IMR-90 (cell line): ENCODE measurements around the gene FAM200C. TPM values are rescaled to one million over a fixed set of nuclear protein-coding genes. Genes with fewer than 3 reads are reported as not detected.

Source experiments
- ATAC-seq: fragments of 200-7000 bp; cut with Tn5 transposase; 2 replicates; pipeline ENCODE4 v1.9.1; 2020; ENCODE audit warnings: low read depth, mild to moderate bottlenecking, moderate library complexity
- BruUV-seq: library from RNA; stranded (reverse); fragments of 400-500 nt; replicated peaks from 2 replicates; lab custom pipeline; 2021; lab: Mats Ljungman, UMichigan
- CTCF ChIA-PET: fragments of 300-600 bp; formaldehyde crosslinking; extraction: SDS; loops from one replicate; lab custom pipeline; 2021; ENCODE audit warnings: antibody characterized with exemption; lab: Yijun Ruan, JAX
- POLR2A ChIA-PET: fragments of 300-600 bp; sonication (Branson Sonifier 250); formaldehyde crosslinking; loops from one replicate; lab custom pipeline; 2022; ENCODE audit warnings: antibody characterized with exemption; ENCODE audit not compliant: unreplicated experiment; lab: Charles Lee
- DNase-seq: peaks from one replicate; pipeline ENCODE4 v3.0.0; 2013
- H2AFZ ChIP-seq: replicated peaks from 2 replicates; pipeline ENCODE3; 2013; ENCODE audit warnings: low read length, mild to moderate bottlenecking; ENCODE audit not compliant: poor library complexity
- H2AK5ac ChIP-seq: 2 replicates; pipeline ENCODE4 v1.6.1; 2013; ENCODE audit warnings: low read depth, low read length, inconsistent platforms
- H2AK9ac ChIP-seq: replicated peaks from 2 replicates; pipeline ENCODE3; 2013; ENCODE audit warnings: mild to moderate bottlenecking, low read depth, low read length, moderate library complexity; ENCODE audit not compliant: poor library complexity
- H2BK120ac ChIP-seq: 2 replicates; pipeline ENCODE4 v1.6.1; 2013; ENCODE audit warnings: low read depth, low read length, inconsistent platforms
- H2BK15ac ChIP-seq: 3 replicates; pipeline ENCODE4 v1.6.1; 2013; ENCODE audit warnings: low read depth, low read length, inconsistent platforms
- H2BK20ac ChIP-seq: 2 replicates; pipeline ENCODE4 v1.6.1; 2013; ENCODE audit warnings: low read depth, mild to moderate bottlenecking, inconsistent platforms, low read length, moderate library complexity
- H2BK5ac ChIP-seq: 2 replicates; pipeline ENCODE4 v1.6.1; 2013; ENCODE audit warnings: mild to moderate bottlenecking, low read depth, low read length, inconsistent platforms; ENCODE audit not compliant: poor library complexity, severe bottlenecking
- H3K14ac ChIP-seq: replicated peaks from 2 replicates; pipeline ENCODE4 v1.6.1; 2013; ENCODE audit warnings: low read depth, low read length, inconsistent platforms
- H3K18ac ChIP-seq: 2 replicates; pipeline ENCODE4 v1.6.1; 2013; ENCODE audit warnings: low read depth, low read length, control low read depth
- H3K23ac ChIP-seq: 2 replicates; pipeline ENCODE4 v1.6.1; 2013; ENCODE audit warnings: low read depth, low read length, inconsistent platforms
- H3K27ac ChIP-seq: 2 replicates; pipeline ENCODE4 v1.5.1; 2013; ENCODE audit warnings: mild to moderate bottlenecking, control low read depth, low read length; ENCODE audit not compliant: insufficient read depth
- H3K27me3 ChIP-seq: 2 replicates; pipeline ENCODE4 v1.6.1; 2013; ENCODE audit warnings: low read length; ENCODE audit not compliant: control insufficient read depth, insufficient read depth
- H3K36me3 ChIP-seq: 2 replicates; pipeline ENCODE4 v1.6.1; 2013; ENCODE audit warnings: low read length, mixed read lengths; ENCODE audit not compliant: control insufficient read depth, insufficient read depth
- H3K4ac ChIP-seq: 2 replicates; pipeline ENCODE4 v1.6.1; 2013; ENCODE audit warnings: low read depth, low read length, inconsistent platforms
- H3K4me1 ChIP-seq: 2 replicates; pipeline ENCODE4 v1.6.1; 2013; ENCODE audit warnings: low read length, mixed read lengths; ENCODE audit not compliant: control insufficient read depth, insufficient read depth
- H3K4me2 ChIP-seq: 2 replicates; pipeline ENCODE4 v1.6.1; 2013; ENCODE audit warnings: low read depth, mild to moderate bottlenecking, control low read depth, low read length, moderate library complexity
- H3K4me3 ChIP-seq: 2 replicates; pipeline ENCODE4 v1.5.1; 2013; ENCODE audit warnings: low read depth, mild to moderate bottlenecking, control low read depth, low read length, moderate library complexity; ENCODE audit not compliant: insufficient read depth
- H3K56ac ChIP-seq: 2 replicates; pipeline ENCODE4 v1.6.1; 2013; ENCODE audit warnings: low read length, inconsistent platforms; ENCODE audit not compliant: insufficient read depth; ENCODE audit errors: extremely low read depth
- H3K79me1 ChIP-seq, 2 experiments: 2 replicates each; pipeline ENCODE4 v1.6.1; 2013; ENCODE audit warnings: low read length in 2 of 2, inconsistent platforms in 1 of 2, low read depth in 1 of 2
- H3K9ac ChIP-seq: 2 replicates; pipeline ENCODE4 v1.6.1; 2013; ENCODE audit warnings: low read depth, low read length, control low read depth
- H3K9me1 ChIP-seq: 2 replicates; pipeline ENCODE4 v1.6.1; 2013; ENCODE audit warnings: low read length, inconsistent platforms; ENCODE audit not compliant: insufficient read depth
- H3K9me3 ChIP-seq: 2 replicates; pipeline ENCODE4 v1.6.1; 2013; ENCODE audit warnings: low read length; ENCODE audit not compliant: control insufficient read depth, insufficient read depth
- H4K20me1 ChIP-seq: 2 replicates; pipeline ENCODE4 v1.6.1; 2013; ENCODE audit warnings: low read length, inconsistent platforms; ENCODE audit not compliant: insufficient read depth
- H4K5ac ChIP-seq: 2 replicates; pipeline ENCODE4 v1.6.1; 2013; ENCODE audit warnings: mild to moderate bottlenecking, low read depth, low read length, control low read depth
- H4K8ac ChIP-seq, 2 experiments: 2 replicates each; pipeline ENCODE4 v1.6.1; 2013; ENCODE audit warnings: low read depth in 2 of 2, low read length in 2 of 2, control low read depth in 1 of 2, inconsistent platforms in 1 of 2
- H4K91ac ChIP-seq: 2 replicates; pipeline ENCODE4 v1.6.1; 2013; ENCODE audit warnings: low read depth, low read length, inconsistent platforms; ENCODE audit not compliant: insufficient read depth
- ELK1 ChIP-seq: fragments of 150-350 bp; IDR thresholded peaks from 2 replicates; pipeline ENCODE4 v1.6.1; 2016; ENCODE audit warnings: low read depth, mild to moderate bottlenecking, low read length, moderate library complexity, borderline replicate concordance
- MAZ ChIP-seq: IDR thresholded peaks from 2 replicates; pipeline ENCODE4 v1.6.1; 2012; ENCODE audit warnings: low read depth, mild to moderate bottlenecking, low read length, improper control_type of control experiment, moderate library complexity, borderline replicate concordance
- POLR2A ChIP-seq: IDR thresholded peaks from 2 replicates; pipeline ENCODE4 v1.6.1; 2012; ENCODE audit warnings: mild to moderate bottlenecking, low read depth, low read length
- WGBS, 2 experiments: methylation state at CpG; one replicate each; pipeline versions ENCODE4 v1.1.5 to v1.1.7; 2013; ENCODE audit warnings: missing lambda C conversion rate in 2 of 2; ENCODE audit not compliant: insufficient read length in 1 of 2; ENCODE audit errors: extremely low coverage in 2 of 2; 5-methylcytosine and 5-hydroxymethylcytosine counted together
- dilution Hi-C: fragments of 300-500 bp; cut with HindIII; formaldehyde crosslinking; loops from one replicate; pipeline ENCODE4 v1.14.3; 2018; ENCODE audit warnings: low sequenced_read_pairs; ENCODE audit not compliant: unreplicated experiment
- in situ Hi-C: fragments of 300-500 bp; cut with MboI; formaldehyde crosslinking; loops from 3 replicates; pipeline ENCODE4 v1.14.3; 2019; ENCODE audit warnings: low sequenced_read_pairs, inconsistent platforms, mixed read lengths
- intact Hi-C: fragments of 100-400 bp; cut with micrococcal nuclease; formaldehyde crosslinking; loops from 2 replicates; pipeline ENCODE4 v1.10.0; 2022
- polyA plus RNA-seq, 3 experiments: library from polyadenylated mRNA; depleted of rRNA; stranded (reverse); fragments of >200 nt; gene quantifications; 2 replicates each; pipeline ENCODE4 v1.2.3, GENCODE V29; 2012; ENCODE audit warnings: low replicate concordance in 1 of 3
- total RNA-seq: library from RNA; depleted of rRNA; stranded (reverse); fragments of >200 nt; gene quantifications from 2 replicates; pipeline ENCODE4 v1.2.3, GENCODE V29; 2012

The FAM200C gene
- total and polyA plus RNA-seq, 2 of the 4 experiments (the other 2 are of a cell fraction) = 1.7 to 6.3 TPM

GRCh38 chr5:160418561-160419457, 19.0 kb upstream of the FAM200C start, which contains the start of gene SLU7:
SLU7 (minus strand) TSS chr5:160419081; CDS start chr5:160415294, 3,787 bp downstream.
- Histone ChIP-seq H3K27me3 (no peaks in the 10 kb centered on the region), H3K56ac (peak within 1 kb of the TSS; percentile 70), H3K9me1 (peaks cover 6% of the 10 kb centered on the region; the same call in 1 of the 2 replicates), H3K9ac (peak within 1 kb of the TSS; percentile 93), H3K14ac (peak within 1 kb of the TSS; percentile 91), H2BK120ac (peak within 1 kb of the TSS; percentile 55; the same call in 1 of the 2 replicates), H3K27ac (peak within 1 kb of the TSS; percentile 73), H4K20me1 (no peaks in the 10 kb centered on the region), H3K4me3 (peak within 1 kb of the TSS; percentile 87), H2BK20ac (no peak within 1 kb of the TSS), H2AK9ac (peak within 1 kb of the TSS; percentile 77), H4K8ac (peak within 1 kb of the TSS; percentile 77 to 96), H3K4me1 (peaks cover 7% of the 10 kb centered on the region), H2AFZ (peak within 1 kb of the TSS; percentile 82), H2AK5ac (peak within 1 kb of the TSS; percentile 60), H4K91ac (peak within 1 kb of the TSS; percentile 46), H3K18ac (peak within 1 kb of the TSS; percentile 39), H3K9me3 (no peaks in the 10 kb centered on the region), H3K23ac (peak within 1 kb of the TSS; percentile 84), H3K79me1 (peaks cover 16 to 37% of the 10 kb centered on the region in 2 experiments), H3K4ac (peak within 1 kb of the TSS; percentile 71), H3K36me3 (peaks cover 3% of the 10 kb centered on the region), H4K5ac (peak within 1 kb of the TSS; percentile 79), H2BK15ac (0 out of 3 replicates have a peak within 1 kb of the TSS, but pooled peaks have one; percentile 2), H2BK5ac (peak within 1 kb of the TSS; percentile 83), H3K4me2 (peak within 1 kb of the TSS; percentile 89)
- TF ChIP-seq POLR2A (peak; percentile 93), ELK1 (no peak), MAZ (peak; percentile 99)
- dilution Hi-C loops (no loop called here), in situ Hi-C loops (no loop called here), intact Hi-C loops (no loop called here)
- DNase-seq (peak; percentile 95), ATAC-seq (peak; percentile 77)
- ChIA-PET CTCF (interaction anchor here (0.6 to 1.2 kb wide), 3 partner anchors 12 to 1130 kb away, joined by 3 to 6 read pairs (median 4); no protein-coding TSS in a partner anchor), POLR2A (interaction anchor here (0.6 to 0.7 kb wide), 4 partner anchors 315 to 1408 kb away, joined by 4 to 9 read pairs (median 6); no protein-coding TSS in a partner anchor)
- TSS peak; percentile 77 for BruUV-seq
- WGBS, 2 experiments = 1% methylated on average over 25 of the region's 48 CpGs; no CpG with 5 or more reads in 1 of the 2 experiments
